MCF 10A (cell line): ENCODE data around the gene PRKCZ. TPM values are rescaled to one million over a fixed set of nuclear protein-coding genes. Genes with fewer than 3 reads are reported as not detected.

Experiments
- BruUV-seq: library from RNA; stranded (reverse); fragments of 400-500 nt; replicated peaks from 2 replicates; lab custom pipeline; 2021; lab: Mats Ljungman, UMichigan
- CTCF ChIA-PET: fragments of 300-600 bp; sonication (Branson Sonifier 250); formaldehyde crosslinking; extraction: SDS; loops from one replicate; lab custom pipeline; 2021; ENCODE audit warnings: antibody characterized with exemption, inconsistent platforms; lab: Yijun Ruan, JAX
- POLR2A ChIA-PET: fragments of 300-600, 350-650 bp; sonication (Branson Sonifier 250); formaldehyde crosslinking; extraction: SDS; loops from one replicate; lab custom pipeline; 2020; ENCODE audit warnings: antibody characterized with exemption, inconsistent platforms; lab: Yijun Ruan, JAX
- DNase-seq: peaks from one replicate; pipeline ENCODE4 v3.0.0-alpha.2; 2018; ENCODE audit not compliant: unreplicated experiment
- H3K27ac Mint-ChIP-seq: one replicate; pipeline ENCODE4 v1.8.0; 2022; ENCODE audit warnings: mild to moderate bottlenecking, low read depth, mixed read lengths; ENCODE audit not compliant: unreplicated experiment
- H3K27me3 Mint-ChIP-seq: one replicate; pipeline ENCODE4 v1.8.0; 2022; ENCODE audit warnings: mixed read lengths; ENCODE audit not compliant: insufficient read depth, unreplicated experiment
- H3K36me3 Mint-ChIP-seq: one replicate; pipeline ENCODE4 v1.8.0; 2022; ENCODE audit warnings: mild to moderate bottlenecking, moderate library complexity, mixed read lengths; ENCODE audit not compliant: insufficient read depth, unreplicated experiment
- H3K4me1 Mint-ChIP-seq: one replicate; pipeline ENCODE4 v1.8.0; 2022; ENCODE audit warnings: mixed read lengths; ENCODE audit not compliant: insufficient read depth, unreplicated experiment
- H3K4me3 Mint-ChIP-seq: one replicate; pipeline ENCODE4 v1.8.0; 2022; ENCODE audit warnings: mild to moderate bottlenecking, moderate library complexity, mixed read lengths; ENCODE audit not compliant: unreplicated experiment
- H3K9me3 Mint-ChIP-seq: one replicate; pipeline ENCODE4 v1.8.0; 2022; ENCODE audit warnings: mixed read lengths; ENCODE audit not compliant: unreplicated experiment
- intact Hi-C: fragments of 100-400 bp; cut with micrococcal nuclease; formaldehyde crosslinking; loops from 2 replicates; pipeline ENCODE4 v1.14.1; 2022
- total RNA-seq: library from RNA; stranded (reverse); gene quantifications from 2 replicates; pipeline ENCODE4 v1.2.3, GENCODE V29; 2022
- TF ChIP-seq, protein P1 (sequence below): fragments of 200-600 bp; IDR thresholded peaks from one replicate; pipeline ENCODE4 v1.8.0; 2022; ENCODE audit warnings: antibody characterized with exemption, mild to moderate bottlenecking; ENCODE audit not compliant: unreplicated experiment

Gene PRKCZ
- total RNA-seq, 1 experiment from 2014 or later = 24.9 TPM

GRCh38 chr1:2110191-2110737 lies 60.1 kb downstream of the PRKCZ start:
- Mint-ChIP-seq H3K9me3 (no peaks in the 10 kb centered on the region), H3K4me1 (no peaks in the 10 kb centered on the region), H3K27ac (no peak overlapping the region), H3K36me3 (no peaks in the 10 kb centered on the region), H3K4me3 (no peak overlapping the region), H3K27me3 (no peaks in the 10 kb centered on the region)
- TF ChIP-seq, protein P1, sequence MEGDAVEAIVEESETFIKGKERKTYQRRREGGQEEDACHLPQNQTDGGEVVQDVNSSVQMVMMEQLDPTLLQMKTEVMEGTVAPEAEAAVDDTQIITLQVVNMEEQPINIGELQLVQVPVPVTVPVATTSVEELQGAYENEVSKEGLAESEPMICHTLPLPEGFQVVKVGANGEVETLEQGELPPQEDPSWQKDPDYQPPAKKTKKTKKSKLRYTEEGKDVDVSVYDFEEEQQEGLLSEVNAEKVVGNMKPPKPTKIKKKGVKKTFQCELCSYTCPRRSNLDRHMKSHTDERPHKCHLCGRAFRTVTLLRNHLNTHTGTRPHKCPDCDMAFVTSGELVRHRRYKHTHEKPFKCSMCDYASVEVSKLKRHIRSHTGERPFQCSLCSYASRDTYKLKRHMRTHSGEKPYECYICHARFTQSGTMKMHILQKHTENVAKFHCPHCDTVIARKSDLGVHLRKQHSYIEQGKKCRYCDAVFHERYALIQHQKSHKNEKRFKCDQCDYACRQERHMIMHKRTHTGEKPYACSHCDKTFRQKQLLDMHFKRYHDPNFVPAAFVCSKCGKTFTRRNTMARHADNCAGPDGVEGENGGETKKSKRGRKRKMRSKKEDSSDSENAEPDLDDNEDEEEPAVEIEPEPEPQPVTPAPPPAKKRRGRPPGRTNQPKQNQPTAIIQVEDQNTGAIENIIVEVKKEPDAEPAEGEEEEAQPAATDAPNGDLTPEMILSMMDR = no peak
- ChIA-PET CTCF (interaction anchor here (0.6 kb wide), 1 partner anchor 64 kb away, joined by 3 read pairs; no protein-coding TSS in a partner anchor), POLR2A (no interaction called here)
- intact Hi-C loops = no loop called here
- DNase-seq = no peak
- BruUV-seq = no TSS peak

GRCh38 chr1:2110738-2111673 lies 60.8 kb downstream of the PRKCZ start:
- no peak overlapping the region for H3K4me3 Mint-ChIP-seq
- H3K27ac Mint-ChIP-seq = no peak overlapping the region
- H3K4me1 Mint-ChIP-seq = no peaks in the 10 kb centered on the region
- H3K36me3 Mint-ChIP-seq = no peaks in the 10 kb centered on the region
- no peaks in the 10 kb centered on the region for H3K9me3 Mint-ChIP-seq
- intact Hi-C loops = no loop called here
- no peak for DNase-seq
- POLR2A ChIA-PET = no interaction called here
- CTCF ChIA-PET = interaction anchor here (0.7 to 1.2 kb wide), 3 partner anchors 26 to 66 kb away, joined by 3 to 4 read pairs (median 4); no protein-coding TSS in a partner anchor
- BruUV-seq = no TSS peak
- H3K27me3 Mint-ChIP-seq = no peaks in the 10 kb centered on the region
- TF ChIP-seq, protein P1 = no peak

DNA sequence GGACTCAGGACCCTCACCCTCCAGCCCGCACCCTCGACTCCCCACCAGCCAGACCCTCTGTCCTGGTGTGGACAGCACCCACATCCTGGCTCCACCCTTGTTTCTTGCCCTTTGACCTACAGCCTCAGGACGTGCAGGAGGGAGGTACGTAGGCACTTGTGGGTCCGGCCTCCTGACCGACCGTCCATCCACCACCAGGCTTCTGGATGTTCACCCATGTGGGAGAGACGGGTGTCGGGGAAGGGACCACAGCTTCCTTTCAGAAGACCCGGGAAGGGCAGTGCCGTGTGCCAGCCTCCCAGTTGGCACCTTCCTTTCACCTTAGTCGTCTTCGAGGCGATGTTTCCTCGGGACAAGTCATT lies 61.4 kb downstream of the PRKCZ start:
- ChIA-PET POLR2A (no interaction called here), CTCF (interaction anchor here (0.7 to 1.2 kb wide), 3 partner anchors 26 to 67 kb away, joined by 3 to 4 read pairs (median 4); no protein-coding TSS in a partner anchor)
- Mint-ChIP-seq H3K27ac (no peak overlapping the region), H3K27me3 (no peaks in the 10 kb centered on the region), H3K36me3 (no peaks in the 10 kb centered on the region), H3K4me3 (no peak overlapping the region), H3K9me3 (no peaks in the 10 kb centered on the region), H3K4me1 (no peaks in the 10 kb centered on the region)
- DNase-seq = no peak
- intact Hi-C loops = no loop called here
- BruUV-seq = no TSS peak
- TF ChIP-seq, protein P1 = no peak

- ChIA-PET POLR2A (no interaction called here), CTCF (interaction anchor here (1.2 kb wide), 1 partner anchor 68 kb away, joined by 4 read pairs; no protein-coding TSS in a partner anchor)
Observed at GRCh38 chr1:2112280-2112701, 62.1 kb downstream of the PRKCZ start.

More at GRCh38 chr1:2112280-2112701, 62.1 kb downstream of the PRKCZ start:
- Mint-ChIP-seq H3K9me3 (no peaks in the 10 kb centered on the region), H3K27ac (no peak overlapping the region), H3K27me3 (no peaks in the 10 kb centered on the region), H3K4me1 (no peaks in the 10 kb centered on the region), H3K4me3 (no peak overlapping the region), H3K36me3 (no peaks in the 10 kb centered on the region)
- intact Hi-C loops = no loop called here
- TF ChIP-seq, protein P1 = no peak
- no peak for DNase-seq
- BruUV-seq = no TSS peak
